CD8-positive, alpha-beta memory T cell (primary cell): Measurements from ENCODE around the gene MAST3. TPM values are rescaled to one million over a fixed set of nuclear protein-coding genes. Genes with fewer than 3 reads are reported as not detected.

ENCODE experiments used
- CTCF ChIA-PET: fragments of 350-600 bp; sonication (Branson Sonifier 250); formaldehyde crosslinking; loops from one replicate; lab custom pipeline; 2021; ENCODE audit warnings: antibody characterized with exemption; lab: Charles Lee
- POLR2A ChIA-PET: fragments of 350-600 bp; sonication (Branson Sonifier 250); formaldehyde crosslinking; loops from one replicate; lab custom pipeline; 2021; ENCODE audit warnings: antibody characterized with exemption; lab: Charles Lee
- DNase-seq, 5 donors: peaks; one replicate each; pipeline versions ENCODE4 v3.0.0 to v3.0.0-alpha.2; 2020 to 2022; ENCODE audit warnings: mixed read lengths in 1 of 5
- H3K27ac ChIP-seq: one replicate; pipeline ENCODE4 v1.7.0; 2013; ENCODE audit warnings: low read depth, mild to moderate bottlenecking, low read length, moderate library complexity
- H3K27me3 ChIP-seq: 2 replicates; pipeline ENCODE4 v1.7.0; 2013; ENCODE audit warnings: low read length, mild to moderate bottlenecking; ENCODE audit not compliant: insufficient read depth, poor library complexity, severe bottlenecking
- H3K36me3 ChIP-seq: 2 replicates; pipeline ENCODE4 v1.7.0; 2013; ENCODE audit warnings: mild to moderate bottlenecking, low read length, moderate library complexity; ENCODE audit not compliant: insufficient read depth
- H3K4me1 ChIP-seq: 2 replicates; pipeline ENCODE4 v1.7.0; 2013; ENCODE audit warnings: mild to moderate bottlenecking, low read length, moderate library complexity; ENCODE audit not compliant: insufficient read depth
- H3K4me3 ChIP-seq: 2 replicates; pipeline ENCODE4 v1.7.0; 2013; ENCODE audit warnings: mild to moderate bottlenecking, low read length
- H3K9me3 ChIP-seq: 2 replicates; pipeline ENCODE4 v1.7.0; 2013; ENCODE audit warnings: mild to moderate bottlenecking, low read length
- H3K27ac Mint-ChIP-seq, 8 donors: one replicate each; pipeline ENCODE4 v1.8.0; 2020 to 2021; ENCODE audit warnings: mixed read lengths in 8 of 8, mild to moderate bottlenecking in 6 of 8, inconsistent platforms in 3 of 8, moderate library complexity in 3 of 8
- H3K27me3 Mint-ChIP-seq, 2 donors: one replicate each; pipeline ENCODE4 v1.8.0; 2020 to 2021; ENCODE audit warnings: mixed read lengths in 2 of 2, mild to moderate bottlenecking in 1 of 2, moderate library complexity in 1 of 2
- H3K36me3 Mint-ChIP-seq, 3 donors: one replicate each; pipeline ENCODE4 v1.8.0; 2020 to 2021; ENCODE audit warnings: mixed read lengths in 3 of 3, inconsistent platforms in 1 of 3, mild to moderate bottlenecking in 1 of 3
- H3K4me1 Mint-ChIP-seq, 3 donors: one replicate each; pipeline ENCODE4 v1.8.0; 2020 to 2021; ENCODE audit warnings: mixed read lengths in 3 of 3, inconsistent platforms in 1 of 3, mild to moderate bottlenecking in 1 of 3
- H3K4me3 Mint-ChIP-seq, 7 donors: one replicate each; pipeline ENCODE4 v1.8.0; 2020 to 2021; ENCODE audit warnings: mixed read lengths in 7 of 7, mild to moderate bottlenecking in 6 of 7, moderate library complexity in 4 of 7, inconsistent platforms in 2 of 7
- H3K9me3 Mint-ChIP-seq, 5 donors: one replicate each; pipeline ENCODE4 v1.8.0; 2020 to 2022; ENCODE audit warnings: mixed read lengths in 5 of 5, mild to moderate bottlenecking in 3 of 5, moderate library complexity in 2 of 5, inconsistent platforms in 1 of 5
- polyA plus RNA-seq: library from polyadenylated mRNA; unstranded; fragments of 300-500 nt; fragmentation: Illumina TruSeq; gene quantifications from one replicate; pipeline ENCODE4 v1.2.3, GENCODE V29; 2021
- total RNA-seq, 2 experiments: library from RNA; stranded (reverse); gene quantifications; one replicate each; pipeline ENCODE4 v1.2.3, GENCODE V29; 2021

MAST3 gene
- total and polyA plus RNA-seq, 3 experiments from 2014 or later: 15.0 to 18.6 (median 15.9) TPM

DNA sequence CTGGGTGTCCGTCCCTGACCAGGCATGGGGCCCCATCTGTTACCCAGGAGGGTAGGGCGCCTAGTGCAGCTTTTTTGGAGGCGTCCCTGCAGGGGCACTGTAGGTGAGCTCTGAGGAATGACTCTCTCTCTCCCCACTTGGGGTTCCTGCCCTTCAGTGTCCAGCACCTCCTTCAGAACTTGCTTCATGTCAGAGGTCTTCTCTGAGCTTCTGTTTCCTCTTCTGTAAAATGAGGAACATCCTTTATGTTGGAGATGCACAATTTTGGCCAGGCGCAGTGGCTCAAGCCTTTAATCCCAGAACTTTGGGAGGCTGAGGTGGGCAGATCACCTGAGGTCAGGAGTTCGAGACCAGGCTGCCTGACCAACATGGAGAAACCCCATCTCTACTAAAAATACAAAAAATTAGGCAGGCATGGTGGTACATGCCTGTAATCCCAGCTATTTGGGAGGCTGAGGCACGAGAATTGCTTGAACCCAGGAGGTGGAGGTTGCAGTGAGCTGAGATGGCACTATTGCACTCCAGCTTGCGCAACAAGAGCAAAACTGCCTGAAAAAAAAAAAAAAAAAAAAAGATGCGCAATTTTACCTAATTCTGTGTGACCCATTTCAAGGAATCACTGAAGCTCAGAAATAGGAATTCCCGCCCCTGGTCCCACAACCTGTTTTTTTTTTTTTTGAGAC is 40.2 kb downstream of the MAST3 start:
- peaks cover 4 to 76% (median 13%) of the 10 kb centered on the region in 3 donors for H3K36me3 Mint-ChIP-seq
- H3K9me3 ChIP-seq: no peaks in the 10 kb centered on the region
- H3K4me1 Mint-ChIP-seq: no peaks in the 10 kb centered on the region
- H3K4me3 Mint-ChIP-seq: no peak overlapping the region
- H3K4me1 ChIP-seq: no peaks in the 10 kb centered on the region
- H3K27ac Mint-ChIP-seq: no peak overlapping the region
- no peaks in the 10 kb centered on the region for H3K27me3 Mint-ChIP-seq
- peaks cover 35% of the 10 kb centered on the region for H3K36me3 ChIP-seq
- ChIA-PET POLR2A (no interaction called here), CTCF (interaction anchor here (0.6 to 1.0 kb wide), 2 partner anchors 8 to 11 kb away, joined by 4 read pairs; no protein-coding TSS in a partner anchor)
- H3K9me3 Mint-ChIP-seq: no peaks in the 10 kb centered on the region
- no peak overlapping the region for H3K4me3 ChIP-seq
- H3K27ac ChIP-seq: no peak overlapping the region
- no peaks in the 10 kb centered on the region for H3K27me3 ChIP-seq
- no peak for DNase-seq

DNA sequence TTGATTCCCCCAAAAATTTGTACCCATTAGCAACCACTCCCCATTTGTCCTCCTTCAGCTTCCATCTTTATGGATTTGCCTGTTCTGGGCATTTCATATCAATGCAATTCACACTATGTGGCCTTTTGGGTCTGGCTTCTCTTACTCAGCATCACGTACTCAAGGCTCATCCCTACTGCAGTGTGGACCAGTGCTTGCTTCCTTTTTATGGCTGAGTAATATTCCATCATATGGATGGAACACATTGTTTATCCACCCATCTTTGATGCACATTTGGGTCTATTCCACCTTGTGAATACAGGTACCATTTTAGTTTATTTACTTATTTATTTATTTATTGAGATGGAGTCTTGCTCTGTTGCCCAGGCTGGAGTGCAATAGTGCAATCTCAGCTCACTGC is 42.9 kb downstream of the MAST3 start:
- ChIA-PET CTCF (interaction anchor here (1.2 kb wide), 1 partner anchor 20 kb away, joined by 3 read pairs; no protein-coding TSS in a partner anchor), POLR2A (no interaction called here)
- H3K9me3 ChIP-seq: no peaks in the 10 kb centered on the region
- no peak for DNase-seq
- no peak overlapping the region for H3K27ac ChIP-seq
- H3K36me3 ChIP-seq: peaks cover 47% of the 10 kb centered on the region
- Mint-ChIP-seq H3K4me1 (no peaks in the 10 kb centered on the region), H3K27ac (no peak overlapping the region), H3K27me3 (no peaks in the 10 kb centered on the region), H3K4me3 (no peak overlapping the region), H3K36me3 (peaks cover 4 to 82% (median 10%) of the 10 kb centered on the region in 3 donors), H3K9me3 (no peaks in the 10 kb centered on the region)
- H3K4me3 ChIP-seq: no peak overlapping the region
- no peaks in the 10 kb centered on the region for H3K27me3 ChIP-seq
- H3K4me1 ChIP-seq: no peaks in the 10 kb centered on the region

DNA sequence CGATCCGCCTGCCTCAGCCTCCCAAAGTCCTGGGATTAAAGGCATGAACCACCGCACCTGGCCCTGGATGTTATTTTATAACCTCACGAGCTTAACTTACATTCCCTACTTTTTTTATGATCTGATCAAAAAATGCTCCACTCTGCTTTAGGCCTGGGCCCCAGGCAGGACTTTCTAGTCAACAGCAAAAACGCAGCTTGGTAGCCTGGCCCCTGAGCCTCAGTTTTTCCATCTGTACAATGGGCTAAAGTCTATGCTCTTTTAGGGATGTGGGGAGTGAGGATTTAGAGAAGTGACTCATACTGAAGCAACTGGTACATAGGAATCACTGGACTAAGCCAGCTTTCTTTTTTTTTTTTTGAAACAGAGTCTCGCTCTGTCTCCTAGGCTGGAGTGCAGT is 43.5 kb downstream of the MAST3 start:
- no peak overlapping the region for H3K4me3 Mint-ChIP-seq
- POLR2A ChIA-PET: interaction anchor here (0.6 kb wide), 1 partner anchor 161 kb away, joined by 7 read pairs; no protein-coding TSS in a partner anchor
- Histone ChIP-seq H3K36me3 (peaks cover 45% of the 10 kb centered on the region), H3K4me1 (no peaks in the 10 kb centered on the region), H3K27ac (no peak overlapping the region), H3K9me3 (no peaks in the 10 kb centered on the region), H3K27me3 (no peaks in the 10 kb centered on the region), H3K4me3 (no peak overlapping the region)
- H3K27me3 Mint-ChIP-seq: no peaks in the 10 kb centered on the region
- no peak overlapping the region for H3K27ac Mint-ChIP-seq
- H3K9me3 Mint-ChIP-seq: no peaks in the 10 kb centered on the region
- peaks cover 4 to 82% (median 10%) of the 10 kb centered on the region in 3 donors for H3K36me3 Mint-ChIP-seq
- no peaks in the 10 kb centered on the region for H3K4me1 Mint-ChIP-seq
- CTCF ChIA-PET: interaction anchor here (0.7 to 1.2 kb wide), 2 partner anchors 11 to 20 kb away, joined by 3 read pairs; no protein-coding TSS in a partner anchor
- DNase-seq: no peak

DNA sequence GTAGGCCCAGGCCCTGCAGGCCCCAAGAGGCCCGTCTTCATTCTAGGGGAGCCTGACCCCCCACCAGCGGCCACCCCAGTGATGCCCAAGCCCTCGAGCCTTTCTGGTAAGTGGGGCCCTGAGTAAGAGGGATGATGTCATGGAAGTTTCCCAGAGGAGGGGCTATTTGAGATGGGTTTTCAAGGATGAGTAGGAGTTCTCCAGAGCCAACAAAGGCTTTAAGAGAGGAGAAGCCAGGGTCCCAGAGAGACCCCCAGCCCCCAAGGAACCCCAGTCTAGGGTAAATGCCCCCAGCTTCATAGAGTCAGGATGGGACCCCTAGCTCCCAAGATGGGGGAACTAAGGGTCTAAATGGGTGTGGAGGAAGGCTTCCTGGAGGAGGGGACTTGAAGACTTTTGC is 46.3 kb downstream of the MAST3 start:
- Mint-ChIP-seq H3K4me3 (no peak overlapping the region), H3K9me3 (no peaks in the 10 kb centered on the region), H3K36me3 (peaks cover 4 to 82% (median 12%) of the 10 kb centered on the region in 3 donors), H3K27me3 (no peaks in the 10 kb centered on the region), H3K27ac (peak overlapping the region in 1 of 8 donors; percentile 57), H3K4me1 (peaks cover 0 to 6% (median 6%) of the 10 kb centered on the region in 3 donors)
- no peak for DNase-seq
- no peak overlapping the region for H3K27ac ChIP-seq
- H3K4me3 ChIP-seq: no peak overlapping the region
- peaks cover 46% of the 10 kb centered on the region for H3K36me3 ChIP-seq
- H3K4me1 ChIP-seq: no peaks in the 10 kb centered on the region
- ChIA-PET CTCF (interaction anchor here (1.2 to 2.2 kb wide), 3 partner anchors 8 to 135 kb away, joined by 3 to 5 read pairs (median 4); partner anchors contain the start of gene PIK3R2), POLR2A (interaction anchor here (0.5 kb wide), 1 partner anchor 11 kb away, joined by 3 read pairs; no protein-coding TSS in a partner anchor)
- H3K27me3 ChIP-seq: no peaks in the 10 kb centered on the region
- no peaks in the 10 kb centered on the region for H3K9me3 ChIP-seq

DNA sequence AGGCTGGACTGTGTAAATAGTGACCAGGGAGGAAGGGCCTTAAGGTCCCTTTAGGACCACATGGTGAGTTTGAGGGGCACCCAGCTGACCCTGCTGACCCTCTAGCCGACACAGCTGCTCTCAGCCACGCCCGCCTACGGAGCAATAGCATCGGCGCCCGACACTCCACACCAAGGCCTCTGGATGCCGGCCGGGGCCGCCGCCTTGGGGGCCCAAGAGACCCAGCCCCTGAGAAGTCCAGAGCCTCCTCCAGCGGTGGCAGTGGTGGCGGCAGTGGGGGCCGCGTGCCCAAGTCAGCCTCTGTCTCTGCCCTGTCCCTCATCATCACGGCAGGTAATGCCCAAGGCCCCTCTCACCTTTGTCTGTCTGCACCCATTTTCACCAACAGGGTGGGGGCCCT is 46.8 kb downstream of the MAST3 start:
- POLR2A ChIA-PET: interaction anchor here (0.5 kb wide), 1 partner anchor 10 kb away, joined by 3 read pairs; no protein-coding TSS in a partner anchor
- peaks cover 4 to 79% (median 10%) of the 10 kb centered on the region in 3 donors for H3K36me3 Mint-ChIP-seq

DNA sequence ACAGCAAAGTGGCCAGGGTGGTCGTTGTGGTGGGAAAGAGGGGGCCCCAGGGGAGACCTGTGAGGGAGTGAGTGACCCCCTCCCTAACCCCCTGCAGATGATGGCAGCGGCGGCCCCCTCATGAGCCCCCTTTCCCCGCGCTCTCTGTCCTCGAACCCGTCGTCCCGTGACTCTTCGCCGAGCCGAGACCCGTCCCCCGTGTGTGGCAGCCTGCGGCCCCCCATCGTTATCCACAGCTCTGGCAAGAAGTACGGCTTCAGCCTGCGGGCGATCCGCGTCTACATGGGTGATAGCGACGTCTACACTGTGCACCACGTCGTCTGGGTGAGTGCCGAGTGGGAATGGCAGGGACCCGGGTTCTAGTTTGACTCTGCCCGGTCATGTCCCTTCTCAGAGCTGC is 47.3 kb downstream of the MAST3 start:
- no peaks in the 10 kb centered on the region for H3K9me3 ChIP-seq
- no peaks in the 10 kb centered on the region for H3K27me3 ChIP-seq
- no peaks in the 10 kb centered on the region for H3K4me1 ChIP-seq
- Mint-ChIP-seq H3K27ac (peak overlapping the region in 2 of 8 donors; percentile 11 to 58), H3K9me3 (no peaks in the 10 kb centered on the region), H3K4me1 (peaks cover 0 to 9% (median 8%) of the 10 kb centered on the region in 3 donors), H3K36me3 (peaks cover 4 to 79% (median 10%) of the 10 kb centered on the region in 3 donors), H3K27me3 (no peaks in the 10 kb centered on the region), H3K4me3 (no peak overlapping the region)
- ChIA-PET CTCF (interaction anchor here (0.6 to 1.3 kb wide), 3 partner anchors 32 to 205 kb away, joined by 3 to 4 read pairs (median 3); no protein-coding TSS in a partner anchor), POLR2A (no interaction called here)
- no peak overlapping the region for H3K4me3 ChIP-seq
- DNase-seq: no peak
- H3K36me3 ChIP-seq: peaks cover 46% of the 10 kb centered on the region
- H3K27ac ChIP-seq: no peak overlapping the region

More for the DNA sequence above, 46.8 kb downstream of the MAST3 start:
- Mint-ChIP-seq H3K27ac (peak overlapping the region in 1 of 8 donors; percentile 57), H3K4me3 (no peak overlapping the region), H3K27me3 (no peaks in the 10 kb centered on the region), H3K4me1 (peaks cover 0 to 8% (median 7%) of the 10 kb centered on the region in 3 donors), H3K9me3 (no peaks in the 10 kb centered on the region)
- H3K36me3 ChIP-seq: peaks cover 46% of the 10 kb centered on the region
- no peak overlapping the region for H3K27ac ChIP-seq
- CTCF ChIA-PET: interaction anchor here (1.2 to 2.2 kb wide), 3 partner anchors 8 to 135 kb away, joined by 3 to 5 read pairs (median 4); partner anchors contain the start of gene PIK3R2
- H3K4me1 ChIP-seq: no peaks in the 10 kb centered on the region
- DNase-seq: no peak
- H3K27me3 ChIP-seq: no peaks in the 10 kb centered on the region
- H3K4me3 ChIP-seq: no peak overlapping the region
- H3K9me3 ChIP-seq: no peaks in the 10 kb centered on the region

DNA sequence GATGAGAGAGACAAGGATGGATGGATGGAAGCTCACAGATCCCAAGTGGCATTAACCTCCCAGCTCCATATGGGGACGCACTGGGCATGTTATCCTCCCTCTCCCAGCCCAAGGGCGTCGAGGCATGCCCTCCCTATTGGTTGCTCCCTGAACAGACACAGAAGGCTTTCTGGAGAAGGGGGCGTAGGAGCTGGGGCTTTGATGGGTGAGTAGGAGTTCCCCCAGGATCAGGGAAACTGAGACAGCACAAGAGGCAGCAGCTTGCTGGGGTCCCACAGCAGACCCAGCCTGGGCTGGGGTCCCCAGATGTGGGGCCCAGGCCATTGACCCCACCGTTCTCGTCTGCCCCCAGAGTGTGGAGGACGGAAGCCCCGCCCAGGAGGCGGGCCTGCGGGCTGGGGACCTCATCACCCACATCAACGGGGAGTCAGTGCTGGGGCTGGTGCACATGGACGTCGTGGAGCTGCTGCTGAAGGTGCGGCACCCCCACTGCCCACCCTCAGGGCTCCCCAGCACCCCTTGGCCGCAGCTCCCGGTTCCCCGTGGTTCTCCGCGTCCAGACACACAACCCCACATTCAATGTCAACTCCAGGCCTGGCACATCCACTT is 47.9 kb downstream of the MAST3 start:
- POLR2A ChIA-PET: no interaction called here
- peak overlapping the region in 3 of 8 donors; percentile 11 to 76 (median 58) for H3K27ac Mint-ChIP-seq
- Histone ChIP-seq H3K4me3 (no peak overlapping the region), H3K4me1 (no peaks in the 10 kb centered on the region), H3K27me3 (no peaks in the 10 kb centered on the region), H3K27ac (no peak overlapping the region), H3K36me3 (peaks cover 43% of the 10 kb centered on the region), H3K9me3 (no peaks in the 10 kb centered on the region)
- H3K27me3 Mint-ChIP-seq: no peaks in the 10 kb centered on the region
- DNase-seq: no peak
- no peak overlapping the region for H3K4me3 Mint-ChIP-seq
- H3K4me1 Mint-ChIP-seq: peaks cover 0 to 9% (median 8%) of the 10 kb centered on the region in 3 donors
- CTCF ChIA-PET: interaction anchor here (0.6 to 1.4 kb wide), 4 partner anchors 32 to 206 kb away, joined by 3 to 4 read pairs (median 3); no protein-coding TSS in a partner anchor
- H3K9me3 Mint-ChIP-seq: no peaks in the 10 kb centered on the region
- peaks cover under 1 to 77% (median 7%) of the 10 kb centered on the region in 3 donors for H3K36me3 Mint-ChIP-seq
